Measurements from ENCODE around the gene CTTNBP2NL.

DNA sequence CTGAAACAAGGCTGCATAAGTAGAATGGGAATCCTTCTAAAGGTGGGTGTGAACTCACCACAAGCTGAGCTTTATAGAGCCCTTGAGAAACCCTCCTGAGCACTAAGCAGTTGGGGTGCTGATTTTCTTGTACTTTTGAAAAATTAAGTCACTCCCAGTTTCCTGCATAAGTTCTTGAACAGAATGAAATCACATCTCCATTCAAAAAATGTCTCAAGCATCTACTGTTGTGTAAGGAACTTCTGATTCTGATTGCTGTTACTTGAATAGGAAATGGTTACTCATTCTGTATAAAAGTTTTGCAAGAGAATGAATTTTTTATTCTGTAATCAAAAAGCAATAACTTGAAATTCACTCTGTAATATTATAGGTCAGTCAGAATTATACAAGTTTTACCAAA is 61.9 kb downstream of the CTTNBP2NL start:
- TF ChIP-seq, protein P1, sequence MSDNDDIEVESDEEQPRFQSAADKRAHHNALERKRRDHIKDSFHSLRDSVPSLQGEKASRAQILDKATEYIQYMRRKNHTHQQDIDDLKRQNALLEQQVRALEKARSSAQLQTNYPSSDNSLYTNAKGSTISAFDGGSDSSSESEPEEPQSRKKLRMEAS (IDR thresholded peaks at IDR 0.05), result no peak
- TF ChIP-seq CTCF (IDR thresholded peaks at IDR 0.05; ENCODE audit: low read depth, low read length, missing input control) (no peak), RXRA (IDR thresholded peaks at IDR 0.05) (no peak), GABPA (IDR thresholded peaks at IDR 0.05 in 1 of 2, conservative IDR thresholded peaks at IDR 0.05 in 1 of 2) (no peak), YY1 (IDR thresholded peaks at IDR 0.05) (no peak), RAD21 (IDR thresholded peaks at IDR 0.05) (no peak), TAF1 (conservative IDR thresholded peaks at IDR 0.05) (no peak), JUND (IDR thresholded peaks at IDR 0.05) (no peak), HNF4A (conservative IDR thresholded peaks at IDR 0.05) (no peak), EGR1 (IDR thresholded peaks at IDR 0.05; ENCODE audit: low read depth in 2 of 2) (no peak), ATF3 (IDR thresholded peaks at IDR 0.05) (no peak), FOXA1 (IDR thresholded peaks at IDR 0.05) (no peak)
- TF ChIP-seq, protein P2, sequence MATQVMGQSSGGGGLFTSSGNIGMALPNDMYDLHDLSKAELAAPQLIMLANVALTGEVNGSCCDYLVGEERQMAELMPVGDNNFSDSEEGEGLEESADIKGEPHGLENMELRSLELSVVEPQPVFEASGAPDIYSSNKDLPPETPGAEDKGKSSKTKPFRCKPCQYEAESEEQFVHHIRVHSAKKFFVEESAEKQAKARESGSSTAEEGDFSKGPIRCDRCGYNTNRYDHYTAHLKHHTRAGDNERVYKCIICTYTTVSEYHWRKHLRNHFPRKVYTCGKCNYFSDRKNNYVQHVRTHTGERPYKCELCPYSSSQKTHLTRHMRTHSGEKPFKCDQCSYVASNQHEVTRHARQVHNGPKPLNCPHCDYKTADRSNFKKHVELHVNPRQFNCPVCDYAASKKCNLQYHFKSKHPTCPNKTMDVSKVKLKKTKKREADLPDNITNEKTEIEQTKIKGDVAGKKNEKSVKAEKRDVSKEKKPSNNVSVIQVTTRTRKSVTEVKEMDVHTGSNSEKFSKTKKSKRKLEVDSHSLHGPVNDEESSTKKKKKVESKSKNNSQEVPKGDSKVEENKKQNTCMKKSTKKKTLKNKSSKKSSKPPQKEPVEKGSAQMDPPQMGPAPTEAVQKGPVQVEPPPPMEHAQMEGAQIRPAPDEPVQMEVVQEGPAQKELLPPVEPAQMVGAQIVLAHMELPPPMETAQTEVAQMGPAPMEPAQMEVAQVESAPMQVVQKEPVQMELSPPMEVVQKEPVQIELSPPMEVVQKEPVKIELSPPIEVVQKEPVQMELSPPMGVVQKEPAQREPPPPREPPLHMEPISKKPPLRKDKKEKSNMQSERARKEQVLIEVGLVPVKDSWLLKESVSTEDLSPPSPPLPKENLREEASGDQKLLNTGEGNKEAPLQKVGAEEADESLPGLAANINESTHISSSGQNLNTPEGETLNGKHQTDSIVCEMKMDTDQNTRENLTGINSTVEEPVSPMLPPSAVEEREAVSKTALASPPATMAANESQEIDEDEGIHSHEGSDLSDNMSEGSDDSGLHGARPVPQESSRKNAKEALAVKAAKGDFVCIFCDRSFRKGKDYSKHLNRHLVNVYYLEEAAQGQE (IDR thresholded peaks at IDR 0.05), result no peak
